Lung (tissue), 12 donors: ENCODE data around the gene ASPRV1. TPM values are rescaled to one million over a fixed set of nuclear protein-coding genes. Genes with fewer than 3 reads are reported as not detected.

Experiments used
- ATAC-seq: fragments of 200-7000 bp; cut with Tn5 transposase; one replicate; pipeline ENCODE4 v1.9.1; 2020; ENCODE audit warnings: moderate number of reproducible peaks; ENCODE audit not compliant: insufficient read depth, low FRiP score
- DNase-seq, 3 donors: peaks; one replicate each; pipeline ENCODE4 v3.0.0-alpha.2; 2013 to 2017
- H3K27ac ChIP-seq, 2 donors: one replicate each; pipeline ENCODE4 v1.5.1; 2013; ENCODE audit warnings: mild to moderate bottlenecking in 2 of 2, moderate library complexity in 2 of 2, control low read depth in 1 of 2, inconsistent platforms in 1 of 2, low read depth in 1 of 2, low read length in 1 of 2
- H3K27me3 ChIP-seq, 3 donors: one replicate each; pipeline ENCODE4 v1.5.1; 2013; ENCODE audit warnings: low read length in 2 of 3; ENCODE audit not compliant: control insufficient read depth in 3 of 3, insufficient read depth in 3 of 3
- H3K36me3 ChIP-seq, 4 donors: one replicate each; pipeline ENCODE4 v1.5.1; 2013; ENCODE audit warnings: low read length in 4 of 4, mild to moderate bottlenecking in 1 of 4, moderate library complexity in 1 of 4; ENCODE audit not compliant: control insufficient read depth in 4 of 4, insufficient read depth in 4 of 4
- H3K4me1 ChIP-seq, 5 donors: one replicate each; pipeline ENCODE4 v1.5.1; 2013; ENCODE audit warnings: low read length in 5 of 5, mild to moderate bottlenecking in 2 of 5, moderate library complexity in 1 of 5; ENCODE audit not compliant: control insufficient read depth in 5 of 5, insufficient read depth in 5 of 5
- H3K4me3 ChIP-seq: one replicate; pipeline ENCODE4 v1.5.1; 2013; ENCODE audit warnings: mild to moderate bottlenecking, control low read depth, moderate library complexity
- H3K9ac ChIP-seq, 2 donors: one replicate each; pipeline ENCODE4 v1.5.1; 2013; ENCODE audit warnings: low read length in 2 of 2, control low read depth in 1 of 2; ENCODE audit not compliant: insufficient read depth in 1 of 2
- H3K9me3 ChIP-seq, 4 donors: one replicate each; pipeline ENCODE4 v1.5.1; 2013; ENCODE audit warnings: low read length in 3 of 4, mild to moderate bottlenecking in 1 of 4, moderate library complexity in 1 of 4; ENCODE audit not compliant: control insufficient read depth in 4 of 4, insufficient read depth in 3 of 4
- WGBS, 2 donors: extraction: QIAGEN DNeasy Blood & Tissue Kit; methylation state at CpG; one replicate each; pipeline ENCODE4 v1.1.7; 2013; 5-methylcytosine and 5-hydroxymethylcytosine counted together
- polyA plus RNA-seq, 2 donors: library from polyadenylated mRNA; stranded (reverse); fragments of 200-250 nt; gene quantifications; one replicate each; pipeline ENCODE4 v1.2.1, GENCODE V29; 2013
- total RNA-seq, 2 donors: library from RNA; depleted of rRNA in 1 of 2; stranded (reverse); fragments of >200 nt in 1 of 2; gene quantifications; one replicate each; pipeline ENCODE4 v1.2.1, GENCODE V29; 2014 to 2021
- TF ChIP-seq, protein P1 (sequence below): IDR thresholded peaks from 2 replicates; pipeline ENCODE4 v1.5.1; 2012; ENCODE audit warnings: mild to moderate bottlenecking; ENCODE audit errors: control extremely low read depth, extremely low read depth
- donor health status: control.
- donor health status: control.
- donor health status: Bipolar disorder and iron deficiency.
- donor health status: healthy.
- donor health status: DM: yes; HTN: yes; CAD: no.

The ASPRV1 gene
- total and polyA plus RNA-seq, 4 donors: 0.94 to 2.9 (median 1.2) TPM

DNA sequence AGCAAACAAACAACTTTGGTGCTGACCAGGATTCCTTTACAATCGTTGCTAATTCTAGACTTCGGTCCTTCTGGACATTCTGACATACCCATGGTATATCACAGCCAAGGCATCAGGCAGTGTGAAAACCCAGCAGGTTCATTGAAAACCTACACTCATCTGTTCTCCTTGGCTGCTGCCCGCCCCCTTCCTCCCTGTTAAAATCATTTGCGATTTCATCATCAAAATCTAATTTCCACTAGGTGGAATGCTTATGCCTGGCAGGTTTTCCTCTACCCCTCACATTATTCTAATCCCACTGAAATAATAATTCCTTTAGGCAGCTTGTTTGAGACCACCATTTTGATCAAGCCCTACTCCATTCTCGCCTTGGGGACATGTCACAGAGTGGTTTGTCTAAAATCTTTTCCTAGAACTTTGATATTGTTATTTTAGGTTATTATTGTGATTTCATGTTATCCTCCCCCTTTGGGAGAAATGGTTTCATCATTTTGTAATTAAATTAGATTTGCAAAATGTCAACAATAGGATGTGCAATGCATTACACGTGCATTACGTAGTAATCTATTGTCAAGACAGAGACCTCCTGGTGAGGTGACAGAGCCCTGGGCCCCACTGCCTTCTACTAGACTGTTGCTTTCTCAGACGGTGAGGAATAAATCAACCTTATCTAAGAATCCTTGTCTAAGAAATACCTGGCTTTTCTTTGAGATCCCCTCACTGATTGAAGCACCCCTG, 31.0 kb upstream of the ASPRV1 start:
- Histone ChIP-seq H3K4me3 (no peak overlapping the region), H3K36me3 (peaks cover 0 to 15% (median 2%) of the 10 kb centered on the region in 4 donors), H3K27ac (no peak overlapping the region), H3K9me3 (no peaks in the 10 kb centered on the region), H3K27me3 (no peaks in the 10 kb centered on the region), H3K9ac (no peak overlapping the region), H3K4me1 (no peaks in the 10 kb centered on the region)
- ATAC-seq (no peak), DNase-seq (no peak)
- 86 to 90% methylated on average over 8 of the region's 8 CpGs for WGBS, 2 donors
- TF ChIP-seq, protein P1, sequence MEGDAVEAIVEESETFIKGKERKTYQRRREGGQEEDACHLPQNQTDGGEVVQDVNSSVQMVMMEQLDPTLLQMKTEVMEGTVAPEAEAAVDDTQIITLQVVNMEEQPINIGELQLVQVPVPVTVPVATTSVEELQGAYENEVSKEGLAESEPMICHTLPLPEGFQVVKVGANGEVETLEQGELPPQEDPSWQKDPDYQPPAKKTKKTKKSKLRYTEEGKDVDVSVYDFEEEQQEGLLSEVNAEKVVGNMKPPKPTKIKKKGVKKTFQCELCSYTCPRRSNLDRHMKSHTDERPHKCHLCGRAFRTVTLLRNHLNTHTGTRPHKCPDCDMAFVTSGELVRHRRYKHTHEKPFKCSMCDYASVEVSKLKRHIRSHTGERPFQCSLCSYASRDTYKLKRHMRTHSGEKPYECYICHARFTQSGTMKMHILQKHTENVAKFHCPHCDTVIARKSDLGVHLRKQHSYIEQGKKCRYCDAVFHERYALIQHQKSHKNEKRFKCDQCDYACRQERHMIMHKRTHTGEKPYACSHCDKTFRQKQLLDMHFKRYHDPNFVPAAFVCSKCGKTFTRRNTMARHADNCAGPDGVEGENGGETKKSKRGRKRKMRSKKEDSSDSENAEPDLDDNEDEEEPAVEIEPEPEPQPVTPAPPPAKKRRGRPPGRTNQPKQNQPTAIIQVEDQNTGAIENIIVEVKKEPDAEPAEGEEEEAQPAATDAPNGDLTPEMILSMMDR: no peak

DNA sequence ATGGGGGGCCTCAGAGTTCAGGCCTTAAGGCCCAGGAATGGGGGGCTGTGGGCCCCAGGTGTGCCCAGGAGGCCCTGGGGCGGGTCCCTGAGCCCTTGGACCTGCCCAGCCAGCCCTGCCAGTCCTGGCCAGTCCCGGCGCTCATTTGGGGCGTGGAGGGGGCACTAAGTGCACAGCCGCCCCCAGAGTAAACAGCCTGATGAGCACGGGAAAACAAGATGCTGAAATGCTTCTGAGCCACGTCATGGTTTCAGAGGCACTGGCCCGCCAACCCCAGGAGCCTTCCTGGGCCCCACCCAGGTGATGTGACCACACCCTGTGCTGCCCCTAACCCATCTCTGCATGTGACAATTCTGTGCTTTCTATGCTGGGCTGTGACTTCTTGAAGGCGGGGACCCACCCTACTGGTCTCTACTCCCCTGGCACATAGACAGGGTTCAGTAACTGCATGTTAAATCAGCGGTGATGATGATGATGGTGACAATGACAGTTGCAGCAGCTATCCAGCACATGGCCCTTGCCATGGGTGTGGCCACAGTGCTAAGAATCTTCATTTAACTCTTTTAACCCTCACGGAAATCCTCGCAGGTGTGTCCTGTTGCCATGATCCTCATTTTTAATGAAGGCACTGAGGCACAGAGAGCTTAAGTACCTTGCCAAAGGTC, 28.1 kb upstream of the ASPRV1 start:
- Histone ChIP-seq H3K27ac (no peak overlapping the region), H3K4me1 (peaks cover 0 to 2% (median 0%) of the 10 kb centered on the region in 5 donors), H3K9me3 (peaks cover 0 to 2% (median 0%) of the 10 kb centered on the region in 4 donors), H3K36me3 (peaks cover 0 to 10% (median 1%) of the 10 kb centered on the region in 4 donors), H3K4me3 (no peak overlapping the region), H3K9ac (no peak overlapping the region), H3K27me3 (no peaks in the 10 kb centered on the region)
- ATAC-seq (no peak), DNase-seq (no peak)
- WGBS, 2 donors: 89 to 94% methylated on average over 12 of the region's 12 CpGs
- TF ChIP-seq, protein P1: no peak

DNA sequence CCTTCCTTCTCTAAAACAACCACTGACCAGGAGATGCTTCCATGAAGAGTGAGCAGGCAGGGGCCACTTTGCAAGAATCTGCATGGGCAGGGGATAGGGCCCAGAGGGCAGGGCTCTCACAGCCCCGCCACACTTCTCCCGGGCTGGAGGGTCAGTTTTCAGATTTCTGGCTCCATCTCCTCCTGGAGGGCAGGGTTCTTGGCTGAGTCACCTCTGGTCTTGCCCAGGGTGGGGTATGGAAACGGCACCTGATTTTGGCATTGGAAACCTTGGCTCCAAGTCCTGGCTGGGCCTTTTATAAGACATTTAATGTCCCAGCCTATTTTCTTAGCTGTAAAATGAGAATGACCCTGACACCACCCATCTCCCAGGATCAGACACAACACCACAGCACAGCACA, 27.6 kb upstream of the ASPRV1 start:
- no peak overlapping the region for H3K27ac ChIP-seq
- 73 to 85% methylated on average over 3 of the region's 3 CpGs for WGBS, 2 donors
- H3K9me3 ChIP-seq: peaks cover 0 to 2% (median 0%) of the 10 kb centered on the region in 4 donors
- TF ChIP-seq, protein P1: no peak
- H3K9ac ChIP-seq: no peak overlapping the region
- H3K4me3 ChIP-seq: no peak overlapping the region
- DNase-seq (no peak), ATAC-seq (no peak)
- no peaks in the 10 kb centered on the region for H3K27me3 ChIP-seq
- peaks cover 0 to 2% (median 0%) of the 10 kb centered on the region in 5 donors for H3K4me1 ChIP-seq
- peaks cover 0 to 7% (median 1%) of the 10 kb centered on the region in 4 donors for H3K36me3 ChIP-seq
